OCI-M2 (cell line): ENCODE measurements around the gene NPR2.

Experiments
- DNase-seq: peaks from one replicate; lab custom pipeline; 2025; ENCODE audit not compliant: unreplicated experiment; lab: John Stamatoyannopoulos, UW

NPR2 gene

GRCh38 chr9:35852876-35853865 lies 61.8 kb downstream of the NPR2 start:
- no peak for DNase-seq

GRCh38 chr9:35854091-35854762 lies 62.8 kb downstream of the NPR2 start:
- DNase-seq = no peak

- no peak for DNase-seq
Measured at GRCh38 chr9:35856206-35856605, 64.8 kb downstream of the NPR2 start.

GRCh38 chr9:35856882-35857281 lies 65.5 kb downstream of the NPR2 start:
- DNase-seq = no peak

GRCh38 chr9:35858458-35858857 lies 67.1 kb downstream of the NPR2 start:
- no peak for DNase-seq
